ENCODE measurements around the gene CCDC150. TPM values are rescaled to one million over a fixed set of nuclear protein-coding genes. Genes with fewer than 3 reads are reported as not detected.

CCDC150 gene
- total and polyA plus RNA-seq, 4 donors: 0.78 to 6.3 (median 5.1) TPM

DNA sequence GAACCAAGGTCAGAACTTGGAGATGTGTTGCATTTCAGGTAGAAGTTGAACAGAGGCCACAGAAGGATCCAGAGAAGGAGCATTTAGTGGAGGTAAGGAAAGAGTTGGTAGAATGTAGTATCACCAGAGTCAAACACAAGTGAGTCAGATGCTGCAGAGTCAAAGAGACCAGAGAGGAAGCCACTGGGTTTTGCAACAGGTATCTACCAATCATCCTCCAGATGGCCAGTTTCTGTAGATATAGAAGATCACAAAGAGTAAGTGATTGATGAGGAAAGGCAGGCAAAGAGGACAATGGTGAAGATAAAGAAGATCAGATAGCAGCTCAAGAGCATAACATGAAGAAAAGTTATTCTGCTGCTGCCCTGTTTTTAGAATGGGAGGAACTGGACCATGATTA, 84.1 kb downstream of the CCDC150 start (continued):
- TF ChIP-seq, protein P1, sequence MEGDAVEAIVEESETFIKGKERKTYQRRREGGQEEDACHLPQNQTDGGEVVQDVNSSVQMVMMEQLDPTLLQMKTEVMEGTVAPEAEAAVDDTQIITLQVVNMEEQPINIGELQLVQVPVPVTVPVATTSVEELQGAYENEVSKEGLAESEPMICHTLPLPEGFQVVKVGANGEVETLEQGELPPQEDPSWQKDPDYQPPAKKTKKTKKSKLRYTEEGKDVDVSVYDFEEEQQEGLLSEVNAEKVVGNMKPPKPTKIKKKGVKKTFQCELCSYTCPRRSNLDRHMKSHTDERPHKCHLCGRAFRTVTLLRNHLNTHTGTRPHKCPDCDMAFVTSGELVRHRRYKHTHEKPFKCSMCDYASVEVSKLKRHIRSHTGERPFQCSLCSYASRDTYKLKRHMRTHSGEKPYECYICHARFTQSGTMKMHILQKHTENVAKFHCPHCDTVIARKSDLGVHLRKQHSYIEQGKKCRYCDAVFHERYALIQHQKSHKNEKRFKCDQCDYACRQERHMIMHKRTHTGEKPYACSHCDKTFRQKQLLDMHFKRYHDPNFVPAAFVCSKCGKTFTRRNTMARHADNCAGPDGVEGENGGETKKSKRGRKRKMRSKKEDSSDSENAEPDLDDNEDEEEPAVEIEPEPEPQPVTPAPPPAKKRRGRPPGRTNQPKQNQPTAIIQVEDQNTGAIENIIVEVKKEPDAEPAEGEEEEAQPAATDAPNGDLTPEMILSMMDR (IDR thresholded peaks at IDR 0.05; ENCODE audit: low read depth, low read length, missing input control): no peak
- no peak for TF ChIP-seq HNF4G (IDR thresholded peaks at IDR 0.05)
- TF ChIP-seq FOXA1 (IDR thresholded peaks at IDR 0.05): no peak
- TF ChIP-seq NR2F2 (IDR thresholded peaks at IDR 0.05): no peak
- no peak for TF ChIP-seq JUND (IDR thresholded peaks at IDR 0.05)
- no peak for TF ChIP-seq TAF1 (conservative IDR thresholded peaks at IDR 0.05)
- TF ChIP-seq SP1 (IDR thresholded peaks at IDR 0.05): no peak
- TF ChIP-seq RAD21 (IDR thresholded peaks at IDR 0.05): no peak

- 94% methylated on average over 3 of the region's 3 CpGs for WGBS
- H3K27me3 ChIP-seq (ENCODE audit: control insufficient read depth in 4 of 4, insufficient read depth in 4 of 4, low read length in 3 of 4): no peaks in the 10 kb centered on the region
- H3K9me3 ChIP-seq (ENCODE audit: control insufficient read depth in 4 of 4, low read length in 3 of 4): no peaks in the 10 kb centered on the region
- no peak overlapping the region for H3K9ac ChIP-seq (ENCODE audit: low read depth in 1 of 2, low read length in 2 of 2)
- DNase-seq (ENCODE audit: low spot score): no peak
- TF ChIP-seq RXRA (IDR thresholded peaks at IDR 0.05): no peak
- TF ChIP-seq YY1 (IDR thresholded peaks at IDR 0.05): no peak
- TF ChIP-seq MAX (IDR thresholded peaks at IDR 0.05): no peak
- TF ChIP-seq, protein P1 (IDR thresholded peaks at IDR 0.05; ENCODE audit: low read depth, low read length, missing input control): no peak
- TF ChIP-seq SP1 (IDR thresholded peaks at IDR 0.05): no peak
- no peak for TF ChIP-seq HNF4A (conservative IDR thresholded peaks at IDR 0.05)
- no peak for TF ChIP-seq NR2F2 (IDR thresholded peaks at IDR 0.05)
- no peak for TF ChIP-seq FOXA2 (IDR thresholded peaks at IDR 0.05)
- no peak for TF ChIP-seq ATF3 (IDR thresholded peaks at IDR 0.05)
- TF ChIP-seq REST (IDR thresholded peaks at IDR 0.05): no peak
- TF ChIP-seq RAD21 (IDR thresholded peaks at IDR 0.05): no peak
- no peak for TF ChIP-seq JUND (IDR thresholded peaks at IDR 0.05)
- no peak overlapping the region for H3K27ac ChIP-seq (ENCODE audit: low read depth in 1 of 2, low read length in 2 of 2)
- H3K4me1 ChIP-seq (ENCODE audit: control insufficient read depth in 4 of 4, insufficient read depth in 4 of 4, low read length in 3 of 4): peaks cover 0 to 15% (median 9%) of the 10 kb centered on the region in 4 donors
- H3K4me3 ChIP-seq (ENCODE audit: low read depth in 1 of 3, low read length in 3 of 3): no peak overlapping the region
- peaks cover 2 to 30% (median 8%) of the 10 kb centered on the region in 4 donors for H3K36me3 ChIP-seq (ENCODE audit: control insufficient read depth in 4 of 4, insufficient read depth in 3 of 4, low read depth in 1 of 4, low read length in 3 of 4)
These were observed 85.7 kb downstream of the CCDC150 start for GRCh38 chr2:196725218-196725617.
